NOMO-1 (cell line): ENCODE measurements around the gene ABLIM2.

ENCODE experiments used
- DNase-seq, 2 experiments: peaks; one replicate each; lab custom pipeline; 2025; ENCODE audit not compliant: unreplicated experiment in 2 of 2; lab: John Stamatoyannopoulos, UW

Gene ABLIM2

DNA sequence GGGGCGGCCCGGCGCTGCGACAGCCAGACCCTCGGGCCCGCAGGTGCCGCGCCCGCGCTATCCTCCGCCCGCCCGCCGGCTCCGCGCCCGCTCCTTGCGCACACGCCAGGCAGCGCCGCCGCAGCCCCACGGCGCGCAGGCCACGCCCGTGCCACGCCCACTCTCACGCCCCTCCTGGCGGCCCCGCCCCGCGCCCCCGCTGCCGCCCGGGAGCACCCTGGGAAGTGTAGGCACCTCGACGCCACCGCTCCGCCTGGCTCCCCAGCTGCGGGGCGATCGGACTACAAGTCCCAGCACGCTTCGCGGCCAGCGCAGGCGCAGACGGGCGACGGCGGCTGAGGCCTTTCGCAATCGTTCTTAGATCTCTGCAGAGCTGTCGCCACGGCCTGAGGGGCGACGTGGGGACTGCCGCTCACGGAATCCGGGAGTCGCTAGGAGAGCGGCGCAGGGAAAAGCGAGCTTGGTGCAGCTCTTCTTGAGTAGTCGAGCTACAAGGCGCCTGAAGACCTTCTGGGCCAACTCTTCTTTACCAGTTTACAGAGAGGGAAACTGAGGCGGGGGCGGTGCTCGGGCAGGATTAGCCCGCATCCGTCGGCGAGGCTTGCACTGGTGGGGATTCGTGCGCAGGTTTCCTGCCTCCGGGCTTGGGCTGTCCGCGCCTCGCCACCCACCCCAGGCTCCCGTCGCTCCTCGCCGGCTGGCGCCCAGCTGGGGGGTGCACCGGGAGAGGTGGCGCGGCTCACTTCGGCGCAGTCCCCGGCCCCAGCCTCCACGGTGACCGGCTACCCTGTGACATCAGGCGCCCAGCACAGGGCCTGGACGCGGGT is at the start of gene ABLIM2:
ABLIM2 (minus strand) TSS at position 104 of the 827 bp plus-strand sequence. CDS start 124 bp downstream, outside the sequence.
- peak; percentile 91 to 96 for DNase-seq

DNA sequence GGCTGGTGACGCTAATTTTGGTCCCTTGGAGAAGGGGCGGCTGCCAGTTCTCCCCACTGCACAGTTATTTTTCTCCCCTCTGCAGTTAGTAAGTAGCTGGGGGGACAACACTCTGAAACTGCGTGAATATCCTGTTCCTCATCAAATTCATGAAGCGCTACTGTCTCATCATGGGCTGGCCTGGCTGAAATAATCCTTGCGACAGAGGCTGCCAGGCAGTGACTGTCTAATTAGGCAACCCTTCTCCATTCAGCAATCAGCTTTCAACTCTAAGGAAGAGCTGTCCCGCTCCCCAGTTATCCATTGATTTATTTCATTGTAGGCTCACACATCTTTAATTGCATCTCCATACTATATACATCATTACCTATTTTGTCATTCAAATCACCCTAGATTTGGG is 48.7 kb upstream of the ABLIM2 start:
- peak; percentile 68 to 92 for DNase-seq

- peak; percentile 73 to 80 for DNase-seq
Observed at GRCh38 chr4:8205749-8206611, 47.4 kb upstream of the ABLIM2 start.

DNA sequence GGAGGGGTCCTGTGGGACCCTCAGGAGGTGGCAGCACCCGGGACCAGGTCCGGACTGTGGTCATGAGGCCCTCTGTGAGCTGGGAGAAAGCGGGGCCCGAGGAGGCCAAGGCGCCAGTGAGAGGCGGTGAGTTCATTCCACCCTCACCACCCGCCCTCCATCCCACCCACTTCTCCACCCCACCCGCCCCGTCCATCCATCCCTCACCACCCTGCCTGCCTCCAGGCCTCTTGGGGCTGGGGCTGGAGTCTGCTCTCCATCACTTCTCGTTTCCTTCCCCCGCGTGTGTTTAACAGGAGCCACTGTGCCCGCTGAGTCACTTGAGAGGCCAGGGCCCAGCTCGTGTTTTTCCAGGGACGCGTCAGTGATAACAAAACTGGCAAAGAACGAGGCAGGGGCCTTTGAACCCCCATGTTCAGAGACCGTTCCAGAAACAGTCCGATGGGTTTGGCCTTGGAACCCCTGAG is 46.7 kb upstream of the ABLIM2 start:
- DNase-seq, result peak; percentile 28 to 36

DNA sequence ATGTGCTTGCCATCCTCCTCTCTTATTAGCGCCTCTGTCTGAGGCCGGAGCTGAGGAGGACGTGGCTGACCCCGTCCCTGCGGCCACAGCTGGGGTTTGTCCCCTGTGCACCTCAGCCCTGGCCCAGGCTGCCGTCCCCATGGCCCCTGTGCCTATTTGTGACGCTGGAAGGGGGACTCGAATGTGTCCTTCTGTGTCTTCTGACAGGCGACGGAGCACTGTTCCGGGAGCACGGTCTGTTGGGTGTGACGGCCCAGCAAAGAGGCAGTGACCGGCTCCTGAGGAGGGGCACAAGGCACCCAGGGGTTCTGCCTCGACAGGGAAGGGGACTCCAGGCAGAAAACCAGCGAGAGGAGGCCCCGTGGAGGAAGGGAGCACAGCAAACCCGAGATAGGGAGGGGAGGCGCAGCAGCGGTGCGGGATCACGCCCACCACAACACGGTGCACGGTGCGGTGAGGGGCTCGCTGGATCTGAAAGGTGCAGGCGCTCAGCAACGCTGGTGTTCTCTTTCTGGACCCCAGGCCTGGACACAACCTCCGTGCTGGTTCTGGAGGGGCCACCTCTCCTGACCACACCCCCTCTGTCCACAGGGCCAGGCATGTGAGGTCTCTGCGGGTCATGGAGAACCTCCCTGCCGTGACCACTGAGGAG is 46.1 kb upstream of the ABLIM2 start:
- no peak for DNase-seq

GRCh38 chr4:8203817-8204216 is 45.2 kb upstream of the ABLIM2 start:
- DNase-seq, result no peak

GRCh38 chr4:8203052-8203401 is 44.4 kb upstream of the ABLIM2 start:
- no peak for DNase-seq

DNA sequence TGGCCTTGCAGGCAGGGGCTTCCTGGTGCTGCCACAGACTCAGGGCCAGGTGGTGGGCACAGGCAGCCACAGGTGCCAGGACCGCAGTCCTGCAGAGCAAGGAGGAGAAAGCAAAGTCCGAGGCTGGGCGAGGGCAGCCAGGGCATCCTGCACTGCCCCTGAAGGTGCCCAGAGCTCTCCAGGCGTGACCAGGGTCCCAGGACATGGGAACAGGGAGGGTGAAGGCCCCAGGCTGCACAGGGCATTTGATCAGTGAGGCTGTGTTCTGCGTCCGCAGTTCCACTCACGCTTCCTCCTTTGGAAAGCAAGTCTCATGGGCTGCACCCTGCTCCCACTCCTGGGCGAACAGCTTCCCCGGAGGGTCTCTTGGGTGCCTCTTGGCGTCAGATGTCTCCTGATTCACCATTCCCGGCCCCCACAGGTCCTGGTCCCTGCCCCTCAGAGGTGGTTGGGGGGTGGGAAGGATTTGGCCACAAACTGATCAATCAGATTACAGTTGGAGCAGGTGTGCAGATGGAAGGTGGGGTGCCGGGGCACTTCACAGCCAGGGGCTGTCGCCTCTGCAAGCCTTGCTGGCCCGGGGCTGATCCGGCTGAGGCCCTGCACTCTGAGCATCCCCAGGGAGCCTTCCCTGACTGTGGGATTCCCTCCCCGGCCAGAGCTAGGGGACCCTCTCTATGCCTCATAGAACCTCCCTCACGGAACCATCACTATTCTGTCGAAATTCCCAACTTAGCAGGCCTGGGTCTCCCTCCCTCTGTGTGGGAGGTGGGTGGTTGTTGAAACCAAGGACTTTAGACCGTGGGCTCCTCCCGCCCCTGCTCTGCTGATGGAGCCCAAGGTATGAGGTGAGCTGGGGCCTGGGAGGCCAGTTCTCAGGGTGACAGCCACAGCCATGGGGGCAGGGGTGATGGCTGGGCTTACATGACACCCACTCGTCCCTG is 43.8 kb upstream of the ABLIM2 start:
- DNase-seq, result no peak

- peak; percentile 31 to 52 for DNase-seq
Observed at GRCh38 chr4:8201321-8201781, 42.7 kb upstream of the ABLIM2 start.

DNA sequence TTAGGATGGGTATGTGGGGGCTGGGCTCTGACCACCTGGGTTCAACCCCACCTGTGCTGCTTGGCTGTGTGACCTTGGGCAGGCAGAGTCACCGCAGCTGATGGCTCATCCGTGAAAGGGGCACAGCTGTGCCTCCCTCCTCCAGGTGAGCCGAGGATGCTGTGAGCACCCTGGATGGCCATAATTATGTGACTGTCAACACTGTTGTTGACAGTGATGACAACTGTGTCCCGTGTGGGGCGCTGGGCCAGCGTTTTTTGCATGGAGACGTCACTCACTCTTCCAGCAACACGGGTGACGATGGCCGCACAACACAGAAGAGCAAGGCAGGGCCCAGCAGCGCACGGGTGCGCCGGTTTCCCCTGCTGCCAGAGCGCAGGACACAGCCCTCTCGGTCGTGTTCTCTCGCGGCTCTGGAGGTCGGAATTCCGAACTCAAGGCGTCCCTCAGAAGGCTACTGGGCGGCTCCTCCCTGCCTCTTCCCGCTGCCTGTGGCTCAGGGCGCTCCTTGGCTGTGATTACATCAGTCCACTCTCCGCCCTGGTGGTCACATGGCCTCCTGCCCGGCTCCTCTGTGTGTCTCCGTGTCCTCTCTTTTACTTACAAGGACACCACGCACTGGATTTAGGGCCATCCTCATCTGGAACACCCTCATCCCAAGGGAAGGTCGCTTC is 41.8 kb upstream of the ABLIM2 start:
- peak; percentile 16 to 46 for DNase-seq

DNA sequence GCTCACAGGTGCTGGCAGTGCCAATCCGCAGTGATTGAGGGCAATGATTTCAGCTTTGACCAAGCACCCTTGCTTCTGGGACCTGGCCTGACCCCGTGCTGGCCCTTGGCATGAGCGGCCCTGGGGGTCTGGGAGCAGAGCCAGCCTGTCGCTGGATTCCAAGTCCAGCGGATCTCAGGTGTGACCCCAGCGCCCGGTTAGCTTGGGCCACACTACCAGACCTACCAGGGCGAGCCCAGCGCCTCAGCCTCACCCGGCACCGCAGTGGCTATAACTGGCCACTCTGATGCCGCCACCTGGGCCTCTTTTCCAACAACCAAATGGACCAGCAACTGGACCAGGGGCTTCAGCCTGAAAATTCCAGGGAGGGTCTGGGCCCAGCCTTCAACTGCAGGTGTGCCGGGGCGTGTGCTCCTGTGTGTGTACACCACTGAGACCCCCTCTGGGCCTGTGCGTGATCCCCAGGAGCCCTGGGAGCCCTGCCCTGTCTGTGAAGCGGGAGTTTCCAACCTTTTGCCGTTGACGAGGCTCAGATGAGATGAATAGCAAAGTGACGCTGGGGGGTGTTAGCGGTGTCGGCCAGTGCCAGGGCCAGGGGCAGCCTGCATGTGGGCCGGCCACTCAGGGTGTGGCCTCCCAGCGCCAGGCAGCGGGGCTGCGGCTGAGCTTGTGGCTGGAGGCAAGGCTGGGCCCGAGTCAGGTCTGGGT is 41.1 kb upstream of the ABLIM2 start:
- no peak for DNase-seq

DNA sequence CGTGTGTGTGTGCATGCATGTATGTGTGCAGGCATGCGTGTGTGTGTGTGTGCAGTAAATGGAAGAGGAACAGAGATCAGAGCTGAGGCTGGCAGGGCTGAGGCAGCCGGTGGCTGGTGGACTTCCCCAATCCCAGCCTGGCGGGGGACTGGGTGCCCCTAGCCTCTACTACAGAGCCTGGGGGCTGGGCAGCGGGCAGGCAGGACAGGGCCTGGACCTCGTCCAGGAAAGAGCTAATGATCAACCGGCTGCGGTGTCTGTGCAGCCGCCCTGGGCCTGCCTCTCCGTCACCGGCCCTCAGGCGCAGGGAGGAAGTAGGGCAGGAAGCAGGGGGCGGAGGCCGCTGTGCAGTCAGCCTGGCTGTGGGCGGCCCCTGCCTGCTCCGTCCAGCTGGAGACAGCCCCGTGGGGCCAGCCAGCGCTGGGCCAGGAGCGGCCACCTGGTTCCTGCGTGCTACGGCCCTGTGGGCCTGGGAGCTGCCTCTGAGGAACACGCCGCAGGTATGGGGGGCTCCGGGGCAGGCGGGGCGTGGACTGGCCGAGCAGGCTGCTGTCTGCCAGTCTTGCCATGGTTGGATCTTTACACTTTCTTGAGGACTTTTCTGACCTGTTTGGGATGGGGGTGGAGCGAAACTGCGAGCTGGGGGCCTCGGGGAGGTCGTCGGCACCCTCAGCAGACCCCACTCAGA is 40.4 kb upstream of the ABLIM2 start, which contains the start of gene SH3TC1:
SH3TC1 (plus strand) TSS at position 385 of the 688 bp plus-strand sequence. CDS start 5,905 bp downstream, outside the sequence.
- peak; percentile 85 to 98 for DNase-seq

- DNase-seq, result peak in 1 of 2 experiments; percentile 52
Observed at GRCh38 chr4:8198206-8198905, 39.7 kb upstream of the ABLIM2 start.

DNA sequence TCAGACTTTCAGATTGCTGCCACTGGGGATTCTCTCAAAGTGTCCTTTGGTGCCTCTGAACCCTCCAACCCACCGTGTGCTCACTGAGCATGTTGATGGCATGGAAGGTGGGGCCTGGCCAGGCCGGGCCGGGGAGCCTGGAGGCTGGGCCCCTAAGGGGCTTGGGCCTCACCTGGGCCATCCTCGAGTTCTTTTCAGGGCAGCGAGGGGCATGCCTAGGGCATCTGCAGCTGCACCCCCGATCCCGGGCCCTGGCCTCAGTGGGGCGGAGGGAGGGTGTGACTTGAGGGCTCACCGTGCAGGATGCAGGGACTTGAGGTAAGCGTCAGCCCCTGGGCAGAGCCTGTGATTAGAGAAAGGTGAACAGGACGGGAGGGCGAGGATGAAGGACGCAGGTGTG is 38.9 kb upstream of the ABLIM2 start:
- DNase-seq, result no peak

DNA sequence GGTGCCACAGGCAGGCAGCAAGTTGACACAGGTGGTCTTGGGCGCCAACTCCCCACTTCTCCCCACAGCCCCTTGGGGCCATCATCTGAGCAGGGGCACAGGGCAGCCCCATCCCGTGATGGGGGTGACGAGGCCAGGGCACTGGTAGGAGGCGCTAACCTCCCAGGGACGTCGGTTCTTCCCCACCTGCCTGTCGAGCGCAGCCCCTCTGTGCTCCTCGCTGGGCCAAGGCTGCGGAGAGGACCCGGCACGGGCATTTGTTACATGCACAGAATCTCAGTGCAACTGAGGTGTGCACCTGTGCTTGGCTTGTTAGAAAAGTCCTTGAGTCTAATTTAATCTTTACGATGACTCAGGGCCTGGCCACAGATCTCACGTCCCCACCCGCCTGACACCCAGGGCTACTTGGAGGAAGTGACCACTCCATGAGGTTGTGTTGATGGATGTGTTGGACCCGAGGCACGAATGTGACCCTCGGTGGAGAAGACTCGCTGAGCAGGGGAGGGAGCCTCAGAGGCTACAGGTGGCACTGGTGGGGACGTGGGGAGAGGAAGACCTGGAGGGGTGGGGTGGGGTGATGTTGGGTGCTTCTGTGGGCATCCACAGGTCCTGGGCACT is 37.3 kb upstream of the ABLIM2 start:
- DNase-seq, result no peak

DNA sequence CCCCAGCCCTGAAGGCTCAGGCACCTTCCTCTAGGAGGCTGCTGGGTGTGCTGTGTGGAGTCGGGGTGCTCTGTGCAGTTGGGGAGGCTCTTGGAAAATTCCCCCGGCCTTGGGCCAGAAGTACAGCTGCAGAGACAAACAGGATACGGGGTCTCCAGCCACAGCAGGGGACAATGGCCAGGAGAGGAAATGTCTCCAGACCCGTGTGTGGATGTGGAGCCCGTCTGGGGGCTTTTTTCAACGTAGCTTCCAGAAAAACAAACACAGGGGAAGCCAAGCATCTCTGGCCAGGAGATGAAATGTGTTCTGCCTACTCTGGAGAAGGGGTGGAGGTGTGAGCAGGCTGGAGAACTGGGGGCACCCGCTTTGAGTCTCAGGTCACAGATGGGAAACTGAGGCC is 36.8 kb upstream of the ABLIM2 start:
- DNase-seq, result no peak
